HepG2 (cell line): ENCODE data around the gene YEATS4. TPM values are rescaled to one million over a fixed set of nuclear protein-coding genes. Genes with fewer than 3 reads are reported as not detected.
A peak's percentile ranks its signal among the peaks of the same experiment; 100 is the strongest.

Experiments used
- ATAC-seq: fragments of 200-7000 bp; cut with Tn5 transposase; 3 replicates; pipeline ENCODE4 v1.9.1; 2020; ENCODE audit warnings: mild to moderate bottlenecking, moderate library complexity
- BruUV-seq: library from RNA; stranded (reverse); fragments of 400-500 nt; replicated peaks from 2 replicates; lab custom pipeline; 2021; lab: Mats Ljungman, UMichigan
- CTCF ChIA-PET: fragments of 300-600 bp; formaldehyde crosslinking; extraction: SDS; loops from one replicate; lab custom pipeline; 2021; ENCODE audit warnings: low total read pairs, inconsistent platforms, low intra/inter-chr PET ratio; lab: Yijun Ruan, JAX
- POLR2A ChIA-PET: fragments of 350-600 bp; sonication (Branson Sonifier 250); formaldehyde crosslinking; loops from one replicate; lab custom pipeline; 2020; ENCODE audit warnings: antibody characterized with exemption, inconsistent platforms; lab: Yijun Ruan, JAX
- DNase-seq: peaks from one replicate; pipeline ENCODE4 v3.0.0-alpha.2; 2015; ENCODE audit warnings: low spot score
- FAIRE-seq: peaks from 3 replicates; lab custom pipeline; 2011; peaks lifted over from hg19 to GRCh38; lab: Jason Lieb, UNC
- H2AFZ ChIP-seq: one replicate; pipeline ENCODE4 v1.6.1; 2011; ENCODE audit warnings: low read length, inconsistent platforms
- H3K27ac ChIP-seq: fragments of 300-600 bp; 3 replicates; pipeline ENCODE4 v1.8.0; 2011; ENCODE audit warnings: mixed run types, mild to moderate bottlenecking, mixed read lengths, low read length, inconsistent platforms; ENCODE audit not compliant: insufficient read depth; ENCODE audit errors: extremely low read length
- H3K27me3 ChIP-seq, 2 experiments: fragments of 200-600 bp in 1 of 2; 2 replicates in 1 of 2; 3 replicates in 1 of 2; pipeline versions ENCODE4 v1.6.0 to v1.8.0; 2011; ENCODE audit warnings: low read length in 2 of 2, mild to moderate bottlenecking in 2 of 2, moderate library complexity in 2 of 2, inconsistent platforms in 1 of 2; ENCODE audit not compliant: insufficient read depth in 2 of 2, control insufficient read depth in 1 of 2
- H3K36me3 ChIP-seq, 2 experiments: fragments of 200-600 bp in 1 of 2; replicated peaks in 1 of 2; 2 replicates in 1 of 2; 3 replicates in 1 of 2; pipeline versions ENCODE4 v1.5.1 to v1.8.0; 2011; ENCODE audit warnings: low read length in 2 of 2, inconsistent platforms in 1 of 2; ENCODE audit not compliant: insufficient read depth in 2 of 2, control insufficient read depth in 1 of 2
- H3K4me1 ChIP-seq: 2 replicates; pipeline ENCODE4 v1.5.1; 2012; ENCODE audit warnings: low read length, inconsistent platforms; ENCODE audit not compliant: insufficient read depth
- H3K4me2 ChIP-seq: 2 replicates; pipeline ENCODE4 v1.6.0; 2011; ENCODE audit warnings: low read depth, low read length, inconsistent platforms
- H3K4me3 ChIP-seq, 3 experiments: fragments of 200-600 bp in 1 of 3; sonication (generic), shearing (Covaris generic) in 1 of 3; replicated peaks in 1 of 3; 2 replicates each; pipeline ENCODE4 v1.5.1; 2011 to 2016; ENCODE audit warnings: low read length in 3 of 3, inconsistent platforms in 2 of 3, low read depth in 2 of 3, mild to moderate bottlenecking in 2 of 3, control low read depth in 1 of 3, mixed read lengths in 1 of 3; ENCODE audit not compliant: insufficient read depth in 1 of 3
- H3K79me2 ChIP-seq: one replicate; pipeline ENCODE4 v1.6.1; 2011; ENCODE audit warnings: low read length, inconsistent platforms; ENCODE audit not compliant: insufficient read depth
- H3K9ac ChIP-seq: 2 replicates; pipeline ENCODE4 v1.6.0; 2011; ENCODE audit warnings: mild to moderate bottlenecking, low read depth, low read length, inconsistent platforms; ENCODE audit not compliant: insufficient read depth
- H3K9me3 ChIP-seq: 2 replicates; pipeline ENCODE4 v1.5.1; 2012; ENCODE audit warnings: mild to moderate bottlenecking, low read length
- H4K20me1 ChIP-seq: 2 replicates; pipeline ENCODE4 v1.6.0; 2011; ENCODE audit warnings: inconsistent platforms, mild to moderate bottlenecking, low read length, moderate library complexity; ENCODE audit not compliant: insufficient read depth
- CEBPB ChIP-seq: IDR thresholded peaks from 2 replicates; pipeline ENCODE4 v1.6.1; 2011; ENCODE audit warnings: low read depth, low read length, improper control_type of control experiment, borderline replicate concordance
- CEBPG ChIP-seq: IDR thresholded peaks from 2 replicates; pipeline ENCODE4 v1.6.1; 2016
- CREM ChIP-seq, 2 experiments: sonication (generic) in 1 of 2; formaldehyde crosslinking in 1 of 2; IDR thresholded peaks; 2 replicates each; pipeline versions ENCODE4 v1.4.0 to v1.6.1; 2016 to 2020; ENCODE audit warnings: antibody characterized with exemption in 1 of 2, mild to moderate bottlenecking in 1 of 2, missing genetic modification reagents in 1 of 2
- GATAD2A ChIP-seq: IDR thresholded peaks from 2 replicates; pipeline ENCODE4 v1.6.1; 2016
- SAP130 ChIP-seq: IDR thresholded peaks from 2 replicates; pipeline ENCODE4 v1.6.1; 2016; ENCODE audit warnings: low read depth
- WGBS: methylation state at CpG from one replicate; pipeline ENCODE4 v1.1.6; 2017; ENCODE audit warnings: low lambda C conversion rate; 5-methylcytosine and 5-hydroxymethylcytosine counted together
- in situ Hi-C: cut with HindIII; loops from 2 replicates; pipeline ENCODE4 v1.10.0; 2017; ENCODE audit warnings: low pct_unique_long_range_greater_than_20kb; ENCODE audit not compliant: extremely low pct_ligation_motif_present
- intact Hi-C: fragments of 100-400 bp; cut with micrococcal nuclease; formaldehyde crosslinking; loops from one replicate; pipeline ENCODE4 v1.10.0; 2022; ENCODE audit not compliant: unreplicated experiment
- polyA plus RNA-seq, 8 experiments: library from polyadenylated mRNA; depleted of rRNA in 3 of 8; stranded (reverse) in 7 of 8; unstranded in 1 of 8; fragments of >200 nt; fragmentation: Illumina TruSeq in 4 of 8; extraction: Trizol in 4 of 8; gene quantifications; 2 replicates each; pipeline versions ENCODE4 v1.2.1 to v1.2.3, GENCODE V29; 2011 to 2016; ENCODE audit warnings: low read depth in 4 of 8, missing spikeins in 1 of 8, mixed read lengths in 1 of 8; ENCODE audit not compliant: insufficient read depth in 1 of 8
- total RNA-seq, 5 experiments: library from RNA; depleted of rRNA; stranded (reverse); fragments of >200 nt; fragmentation: Illumina TruSeq; extraction: Trizol; gene quantifications; 2 replicates each; pipeline ENCODE4 v1.2.3, GENCODE V29; 2016; ENCODE audit warnings: low read depth in 1 of 5
- TF ChIP-seq, protein P1 (sequence below): IDR thresholded peaks from 2 replicates; pipeline ENCODE4 v1.4.0; 2020; ENCODE audit warnings: mild to moderate bottlenecking, missing genetic modification reagents
- TF ChIP-seq, protein P2 (sequence below): IDR thresholded peaks from 2 replicates; pipeline ENCODE4 v1.6.1; 2012; ENCODE audit warnings: inconsistent platforms

YEATS4 gene
- total and polyA plus RNA-seq, 2 of the 13 experiments (the other 11 are each of a cell fraction or from before 2014, with no cell fraction given): 16.8 to 45.0 TPM

DNA sequence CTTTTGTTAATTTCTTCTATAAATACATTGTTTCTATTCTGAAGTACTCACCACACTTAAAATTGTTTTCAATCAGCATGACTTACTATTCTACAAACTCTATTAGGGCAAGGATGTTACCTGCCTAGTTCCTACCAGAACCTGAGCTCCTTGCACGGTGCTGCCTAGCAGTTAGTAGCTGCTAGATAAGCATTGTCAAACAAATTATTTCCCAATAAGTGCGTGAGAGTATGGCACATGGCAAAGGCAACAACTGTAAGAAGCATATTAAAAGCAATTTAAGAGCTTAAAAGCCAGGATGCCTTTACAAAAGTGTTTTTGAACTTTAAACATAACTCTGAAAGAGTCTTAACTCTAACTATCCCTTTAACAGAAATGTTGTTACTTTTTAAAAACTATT, 19.5 kb upstream of the YEATS4 start:
- no peak overlapping the region for H3K9ac ChIP-seq
- H3K4me2 ChIP-seq: no peak overlapping the region
- TF ChIP-seq CREM (IDR thresholded peaks at IDR 0.05) (no peak), CREM (CRISPR knock-in tag; IDR thresholded peaks at IDR 0.05) (no peak), GATAD2A (CRISPR knock-in tag) (peak; percentile 21; the same call in 1 of the 2 replicates), SAP130 (CRISPR knock-in tag) (no peak), CEBPB (peak; percentile 40; the same call in 1 of the 2 replicates), CEBPG (CRISPR knock-in tag) (peak; percentile 57)
- TF ChIP-seq, protein P1, sequence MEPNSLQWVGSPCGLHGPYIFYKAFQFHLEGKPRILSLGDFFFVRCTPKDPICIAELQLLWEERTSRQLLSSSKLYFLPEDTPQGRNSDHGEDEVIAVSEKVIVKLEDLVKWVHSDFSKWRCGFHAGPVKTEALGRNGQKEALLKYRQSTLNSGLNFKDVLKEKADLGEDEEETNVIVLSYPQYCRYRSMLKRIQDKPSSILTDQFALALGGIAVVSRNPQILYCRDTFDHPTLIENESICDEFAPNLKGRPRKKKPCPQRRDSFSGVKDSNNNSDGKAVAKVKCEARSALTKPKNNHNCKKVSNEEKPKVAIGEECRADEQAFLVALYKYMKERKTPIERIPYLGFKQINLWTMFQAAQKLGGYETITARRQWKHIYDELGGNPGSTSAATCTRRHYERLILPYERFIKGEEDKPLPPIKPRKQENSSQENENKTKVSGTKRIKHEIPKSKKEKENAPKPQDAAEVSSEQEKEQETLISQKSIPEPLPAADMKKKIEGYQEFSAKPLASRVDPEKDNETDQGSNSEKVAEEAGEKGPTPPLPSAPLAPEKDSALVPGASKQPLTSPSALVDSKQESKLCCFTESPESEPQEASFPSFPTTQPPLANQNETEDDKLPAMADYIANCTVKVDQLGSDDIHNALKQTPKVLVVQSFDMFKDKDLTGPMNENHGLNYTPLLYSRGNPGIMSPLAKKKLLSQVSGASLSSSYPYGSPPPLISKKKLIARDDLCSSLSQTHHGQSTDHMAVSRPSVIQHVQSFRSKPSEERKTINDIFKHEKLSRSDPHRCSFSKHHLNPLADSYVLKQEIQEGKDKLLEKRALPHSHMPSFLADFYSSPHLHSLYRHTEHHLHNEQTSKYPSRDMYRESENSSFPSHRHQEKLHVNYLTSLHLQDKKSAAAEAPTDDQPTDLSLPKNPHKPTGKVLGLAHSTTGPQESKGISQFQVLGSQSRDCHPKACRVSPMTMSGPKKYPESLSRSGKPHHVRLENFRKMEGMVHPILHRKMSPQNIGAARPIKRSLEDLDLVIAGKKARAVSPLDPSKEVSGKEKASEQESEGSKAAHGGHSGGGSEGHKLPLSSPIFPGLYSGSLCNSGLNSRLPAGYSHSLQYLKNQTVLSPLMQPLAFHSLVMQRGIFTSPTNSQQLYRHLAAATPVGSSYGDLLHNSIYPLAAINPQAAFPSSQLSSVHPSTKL: peak; percentile 31; the same call in 1 of the 2 replicates
- TF ChIP-seq, protein P2, sequence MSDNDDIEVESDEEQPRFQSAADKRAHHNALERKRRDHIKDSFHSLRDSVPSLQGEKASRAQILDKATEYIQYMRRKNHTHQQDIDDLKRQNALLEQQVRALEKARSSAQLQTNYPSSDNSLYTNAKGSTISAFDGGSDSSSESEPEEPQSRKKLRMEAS: peak; percentile 27; the same call in 1 of the 2 replicates
- no peak for FAIRE-seq
- H3K27me3 ChIP-seq: no peaks in the 10 kb centered on the region
- CTCF ChIA-PET: no interaction called here
- no peaks in the 10 kb centered on the region for H4K20me1 ChIP-seq
- H3K4me3 ChIP-seq: no peak overlapping the region
- H3K36me3 ChIP-seq: no peaks in the 10 kb centered on the region
- H3K9me3 ChIP-seq: no peaks in the 10 kb centered on the region
- H3K4me1 ChIP-seq: peaks cover 96% of the 10 kb centered on the region
- no TSS peak for BruUV-seq
- 38% methylated on average over 2 of the region's 2 CpGs for WGBS
- ATAC-seq: peak; percentile 38; the same call in 2 of the 3 replicates
- in situ Hi-C loops: no loop called here
- H3K27ac ChIP-seq: peak overlapping the region; percentile 39
- POLR2A ChIA-PET: interaction anchor here (8.2 to 11.9 kb wide), 2 partner anchors 8 to 10 kb away, joined by 94 to 229 read pairs; partner anchors contain the start of gene LYZ
- DNase-seq: no peak
- intact Hi-C loops: loop anchor here (10.0 kb wide), 1 partner anchor 185 kb away; no protein-coding TSS in a partner anchor
- no peaks in the 10 kb centered on the region for H3K79me2 ChIP-seq
- no peak overlapping the region for H2AFZ ChIP-seq
